ENCODE measurements around the gene PNPLA6.

GRCh38 chr19:7504684-7505083 lies 30.8 kb upstream of the PNPLA6 start:
- TF ChIP-seq, protein P1, sequence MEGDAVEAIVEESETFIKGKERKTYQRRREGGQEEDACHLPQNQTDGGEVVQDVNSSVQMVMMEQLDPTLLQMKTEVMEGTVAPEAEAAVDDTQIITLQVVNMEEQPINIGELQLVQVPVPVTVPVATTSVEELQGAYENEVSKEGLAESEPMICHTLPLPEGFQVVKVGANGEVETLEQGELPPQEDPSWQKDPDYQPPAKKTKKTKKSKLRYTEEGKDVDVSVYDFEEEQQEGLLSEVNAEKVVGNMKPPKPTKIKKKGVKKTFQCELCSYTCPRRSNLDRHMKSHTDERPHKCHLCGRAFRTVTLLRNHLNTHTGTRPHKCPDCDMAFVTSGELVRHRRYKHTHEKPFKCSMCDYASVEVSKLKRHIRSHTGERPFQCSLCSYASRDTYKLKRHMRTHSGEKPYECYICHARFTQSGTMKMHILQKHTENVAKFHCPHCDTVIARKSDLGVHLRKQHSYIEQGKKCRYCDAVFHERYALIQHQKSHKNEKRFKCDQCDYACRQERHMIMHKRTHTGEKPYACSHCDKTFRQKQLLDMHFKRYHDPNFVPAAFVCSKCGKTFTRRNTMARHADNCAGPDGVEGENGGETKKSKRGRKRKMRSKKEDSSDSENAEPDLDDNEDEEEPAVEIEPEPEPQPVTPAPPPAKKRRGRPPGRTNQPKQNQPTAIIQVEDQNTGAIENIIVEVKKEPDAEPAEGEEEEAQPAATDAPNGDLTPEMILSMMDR (IDR thresholded peaks at IDR 0.05) = no peak
- no peak for TF ChIP-seq POLR2A (IDR thresholded peaks at IDR 0.05)
